Stimulated activated CD4-positive, alpha-beta T cell treated with anti-CD3 and anti-CD28 coated beads, TNF-alpha, amount 100 ng/mL, for 48 hours (primary cell): Measurements from ENCODE around the gene TIMM10.

Experiments used
- DNase-seq, 3 donors: peaks; one replicate each; pipeline ENCODE4 v3.0.0-alpha.2; 2020; ENCODE audit warnings: low read depth in 3 of 3

The TIMM10 gene

GRCh38 chr11:57484141-57484710 lies 46.3 kb downstream of the TIMM10 start:
- DNase-seq: no peak

- no peak for DNase-seq
These were observed 47.0 kb downstream of the TIMM10 start for GRCh38 chr11:57483562-57483918.

GRCh38 chr11:57482782-57483561 lies 47.6 kb downstream of the TIMM10 start:
- DNase-seq: peak; percentile 37 to 56 (median 43)

- DNase-seq: no peak
These were observed 48.4 kb downstream of the TIMM10 start for GRCh38 chr11:57481915-57482781.

GRCh38 chr11:57481315-57481714 lies 49.2 kb downstream of the TIMM10 start:
- DNase-seq: no peak

GRCh38 chr11:57480409-57481137 lies 50.0 kb downstream of the TIMM10 start:
- peak; percentile 51 to 77 (median 59) for DNase-seq

- no peak for DNase-seq
These were observed 50.6 kb downstream of the TIMM10 start for GRCh38 chr11:57479911-57480310.

GRCh38 chr11:57479021-57479663 lies 51.4 kb downstream of the TIMM10 start:
- DNase-seq: no peak
